Measurements from ENCODE around the gene LRRC36. TPM values are rescaled to one million over a fixed set of nuclear protein-coding genes. Genes with fewer than 3 reads are reported as not detected.
"Not testable (repeated sequence)": the region's sequence is repeated elsewhere in the genome, so short reads cannot be mapped to it uniquely, and the experiment has no call there.

The LRRC36 gene
- total and polyA plus RNA-seq, 4 donors, result 2.1 to 103 (median 16.6) TPM

DNA sequence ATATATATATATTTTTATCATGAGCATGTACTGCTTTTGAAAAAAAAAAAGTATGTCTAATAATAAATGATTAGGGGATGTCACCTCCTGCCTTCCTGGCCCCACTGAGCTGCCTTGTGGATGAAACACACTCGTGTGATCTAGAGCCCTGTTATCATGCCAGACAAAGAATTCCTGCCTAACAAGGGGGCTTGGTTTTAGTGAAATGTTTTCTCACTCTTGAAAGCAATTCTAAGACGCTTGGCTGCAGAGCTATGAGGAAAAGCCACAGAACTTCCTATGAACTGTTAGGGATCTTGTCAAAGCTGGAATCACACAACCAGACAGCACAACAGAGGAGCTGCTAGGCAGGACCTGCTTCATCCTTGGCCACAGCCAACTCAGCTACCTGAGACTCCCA lies 85.7 kb downstream of the LRRC36 start:
- ATAC-seq (ENCODE audit: insufficient read depth, low FRiP score), result no peak
- 29 to 55% methylated on average over 2 of the region's 2 CpGs for WGBS, 2 donors
- TF ChIP-seq, protein P1, sequence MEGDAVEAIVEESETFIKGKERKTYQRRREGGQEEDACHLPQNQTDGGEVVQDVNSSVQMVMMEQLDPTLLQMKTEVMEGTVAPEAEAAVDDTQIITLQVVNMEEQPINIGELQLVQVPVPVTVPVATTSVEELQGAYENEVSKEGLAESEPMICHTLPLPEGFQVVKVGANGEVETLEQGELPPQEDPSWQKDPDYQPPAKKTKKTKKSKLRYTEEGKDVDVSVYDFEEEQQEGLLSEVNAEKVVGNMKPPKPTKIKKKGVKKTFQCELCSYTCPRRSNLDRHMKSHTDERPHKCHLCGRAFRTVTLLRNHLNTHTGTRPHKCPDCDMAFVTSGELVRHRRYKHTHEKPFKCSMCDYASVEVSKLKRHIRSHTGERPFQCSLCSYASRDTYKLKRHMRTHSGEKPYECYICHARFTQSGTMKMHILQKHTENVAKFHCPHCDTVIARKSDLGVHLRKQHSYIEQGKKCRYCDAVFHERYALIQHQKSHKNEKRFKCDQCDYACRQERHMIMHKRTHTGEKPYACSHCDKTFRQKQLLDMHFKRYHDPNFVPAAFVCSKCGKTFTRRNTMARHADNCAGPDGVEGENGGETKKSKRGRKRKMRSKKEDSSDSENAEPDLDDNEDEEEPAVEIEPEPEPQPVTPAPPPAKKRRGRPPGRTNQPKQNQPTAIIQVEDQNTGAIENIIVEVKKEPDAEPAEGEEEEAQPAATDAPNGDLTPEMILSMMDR (IDR thresholded peaks at IDR 0.05; ENCODE audit: control extremely low read depth, extremely low read depth), result no peak

GRCh38 chr16:67413978-67414911 lies 87.6 kb downstream of the LRRC36 start:
- DNase-seq (no peak), ATAC-seq (ENCODE audit: insufficient read depth, low FRiP score) (no peak)
- Histone ChIP-seq H3K9me3 (ENCODE audit: control insufficient read depth in 4 of 4, insufficient read depth in 3 of 4, low read length in 3 of 4) (no peaks in the 10 kb centered on the region), H3K27me3 (ENCODE audit: control insufficient read depth in 3 of 3, insufficient read depth in 3 of 3, low read length in 2 of 3) (no peaks in the 10 kb centered on the region), H3K9ac (ENCODE audit: insufficient read depth in 1 of 2, low read length in 2 of 2) (no peak overlapping the region), H3K36me3 (ENCODE audit: control insufficient read depth in 4 of 4, insufficient read depth in 4 of 4, low read length in 4 of 4) (peaks cover 0 to 3% (median 0%) of the 10 kb centered on the region in 4 donors), H3K27ac (ENCODE audit: low read depth in 1 of 2, low read length in 1 of 2) (peak overlapping the region; percentile 20 to 36), H3K4me1 (ENCODE audit: control insufficient read depth in 5 of 5, insufficient read depth in 5 of 5, low read length in 5 of 5) (peaks cover 0 to 10% (median 2%) of the 10 kb centered on the region in 5 donors), H3K4me3 (no peak overlapping the region)
- 57 to 72% methylated on average over 6 of the region's 6 CpGs for WGBS, 2 donors
- TF ChIP-seq, protein P1 (IDR thresholded peaks at IDR 0.05; ENCODE audit: control extremely low read depth, extremely low read depth), result no peak

More for the DNA sequence above, 85.7 kb downstream of the LRRC36 start:
- no peaks in the 10 kb centered on the region for H3K27me3 ChIP-seq (ENCODE audit: control insufficient read depth in 3 of 3, insufficient read depth in 3 of 3, low read length in 2 of 3)
- no peak for DNase-seq
- no peak overlapping the region for H3K27ac ChIP-seq (ENCODE audit: low read depth in 1 of 2, low read length in 1 of 2)
- H3K9ac ChIP-seq (ENCODE audit: insufficient read depth in 1 of 2, low read length in 2 of 2), result no peak overlapping the region
- H3K36me3 ChIP-seq (ENCODE audit: control insufficient read depth in 4 of 4, insufficient read depth in 4 of 4, low read length in 4 of 4), result peaks cover 0 to 5% (median 0%) of the 10 kb centered on the region in 4 donors
- H3K4me1 ChIP-seq (ENCODE audit: control insufficient read depth in 5 of 5, insufficient read depth in 5 of 5, low read length in 5 of 5), result peaks cover 0 to 10% (median 2%) of the 10 kb centered on the region in 5 donors
- no peak overlapping the region for H3K4me3 ChIP-seq
- no peaks in the 10 kb centered on the region for H3K9me3 ChIP-seq (ENCODE audit: control insufficient read depth in 4 of 4, insufficient read depth in 3 of 4, low read length in 3 of 4)

- Histone ChIP-seq H3K27ac (ENCODE audit: low read depth in 1 of 2, low read length in 1 of 2) (peak overlapping the region; percentile 82 to 93), H3K4me1 (ENCODE audit: control insufficient read depth in 5 of 5, insufficient read depth in 5 of 5, low read length in 5 of 5) (peaks cover 0 to 10% (median 2%) of the 10 kb centered on the region in 5 donors), H3K4me3 (peak overlapping the region; percentile 59), H3K9ac (ENCODE audit: insufficient read depth in 1 of 2, low read length in 2 of 2) (peak overlapping the region; percentile 56 to 89)
- 94 to 96% methylated on average over 19 of the region's 19 CpGs for whole genome bisulfite sequencing, 2 donors
- not testable (repeated sequence) for ATAC-seq (ENCODE audit: insufficient read depth, low FRiP score); DNase-seq; H3K36me3 ChIP-seq (ENCODE audit: control insufficient read depth in 4 of 4, insufficient read depth in 4 of 4, low read length in 4 of 4); H3K9me3 ChIP-seq (ENCODE audit: control insufficient read depth in 4 of 4, insufficient read depth in 3 of 4, low read length in 3 of 4); H3K27me3 ChIP-seq (ENCODE audit: control insufficient read depth in 3 of 3, insufficient read depth in 3 of 3, low read length in 2 of 3)
These were observed 88.8 kb downstream of the LRRC36 start for GRCh38 chr16:67415421-67415820.
